ENCODE measurements around the gene CABLES1. TPM values are rescaled to one million over a fixed set of nuclear protein-coding genes. Genes with fewer than 3 reads are reported as not detected.

CABLES1 gene
- polyA plus RNA-seq, 3 donors = 0.09 to 0.15 TPM; not detected in 1

GRCh38 chr18:23155537-23155936, 20.3 kb downstream of the CABLES1 start:
- Mint-ChIP-seq H3K4me1 (no peaks in the 10 kb centered on the region), H3K9me3 (peaks cover 0 to 1% (median 0%) of the 10 kb centered on the region in 7 donors), H3K4me3 (no peak overlapping the region), H3K27me3 (ENCODE audit: low read depth in 3 of 3) (peaks cover 0 to 5% (median 4%) of the 10 kb centered on the region in 3 donors), H3K36me3 (no peaks in the 10 kb centered on the region), H3K27ac (peak overlapping the region in 1 of 7 donors; percentile 5)
- H3K27ac ChIP-seq (ENCODE audit: low read depth in 1 of 2, low read length in 2 of 2) = no peak overlapping the region
- no peaks in the 10 kb centered on the region for H3K9me3 ChIP-seq (replicated peaks in 1 of 2; ENCODE audit: control insufficient read depth in 1 of 2, insufficient read depth in 1 of 2, low read length in 2 of 2)
- H4K20me1 ChIP-seq (ENCODE audit: insufficient read depth, low read length) = no peaks in the 10 kb centered on the region
- DNase-seq = no peak
- H3K4me3 ChIP-seq (replicated peaks in 1 of 3; ENCODE audit: low read depth in 2 of 3, low read length in 3 of 3) = no peak overlapping the region
- no peaks in the 10 kb centered on the region for H3K27me3 ChIP-seq (ENCODE audit: control insufficient read depth in 2 of 2, insufficient read depth in 2 of 2, low read length in 2 of 2)
- H3K36me3 ChIP-seq (replicated peaks in 1 of 2; ENCODE audit: control insufficient read depth in 1 of 2, insufficient read depth in 2 of 2, low read length in 2 of 2) = no peaks in the 10 kb centered on the region
- intact Hi-C loops (cut with micrococcal nuclease) = loop anchor here in 1 of 2 donors (10.0 kb wide), 1 partner anchor 179 kb away; no protein-coding TSS in a partner anchor
- no peak overlapping the region for H3K4me2 ChIP-seq (replicated peaks; ENCODE audit: extremely low read depth, low read length, poor library complexity, severe bottlenecking)
- no peaks in the 10 kb centered on the region for H3K79me2 ChIP-seq (ENCODE audit: insufficient read depth, low read length)
- no peak overlapping the region for H3K9ac ChIP-seq (ENCODE audit: insufficient read depth, low read length, poor library complexity, severe bottlenecking)
- no peak overlapping the region for H2AFZ ChIP-seq (ENCODE audit: insufficient read depth, low read depth, low read length, poor library complexity, severe bottlenecking)
- 92% methylated on average over 2 of the region's 5 CpGs for WGBS (ENCODE audit: insufficient coverage)
- H3K4me1 ChIP-seq (ENCODE audit: control insufficient read depth in 1 of 2, insufficient read depth in 2 of 2, low read length in 2 of 2) = no peaks in the 10 kb centered on the region
- TF ChIP-seq, protein P1, sequence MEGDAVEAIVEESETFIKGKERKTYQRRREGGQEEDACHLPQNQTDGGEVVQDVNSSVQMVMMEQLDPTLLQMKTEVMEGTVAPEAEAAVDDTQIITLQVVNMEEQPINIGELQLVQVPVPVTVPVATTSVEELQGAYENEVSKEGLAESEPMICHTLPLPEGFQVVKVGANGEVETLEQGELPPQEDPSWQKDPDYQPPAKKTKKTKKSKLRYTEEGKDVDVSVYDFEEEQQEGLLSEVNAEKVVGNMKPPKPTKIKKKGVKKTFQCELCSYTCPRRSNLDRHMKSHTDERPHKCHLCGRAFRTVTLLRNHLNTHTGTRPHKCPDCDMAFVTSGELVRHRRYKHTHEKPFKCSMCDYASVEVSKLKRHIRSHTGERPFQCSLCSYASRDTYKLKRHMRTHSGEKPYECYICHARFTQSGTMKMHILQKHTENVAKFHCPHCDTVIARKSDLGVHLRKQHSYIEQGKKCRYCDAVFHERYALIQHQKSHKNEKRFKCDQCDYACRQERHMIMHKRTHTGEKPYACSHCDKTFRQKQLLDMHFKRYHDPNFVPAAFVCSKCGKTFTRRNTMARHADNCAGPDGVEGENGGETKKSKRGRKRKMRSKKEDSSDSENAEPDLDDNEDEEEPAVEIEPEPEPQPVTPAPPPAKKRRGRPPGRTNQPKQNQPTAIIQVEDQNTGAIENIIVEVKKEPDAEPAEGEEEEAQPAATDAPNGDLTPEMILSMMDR (IDR thresholded peaks at IDR 0.05) = no peak

- TF ChIP-seq, protein P1 (IDR thresholded peaks at IDR 0.05) = no peak
- H3K27me3 Mint-ChIP-seq (ENCODE audit: low read depth in 3 of 3) = peaks cover 0 to 5% (median 2%) of the 10 kb centered on the region in 3 donors
- Histone ChIP-seq H3K27ac (ENCODE audit: low read depth in 1 of 2, low read length in 2 of 2) (no peak overlapping the region), H3K4me1 (ENCODE audit: control insufficient read depth in 1 of 2, insufficient read depth in 2 of 2, low read length in 2 of 2) (no peaks in the 10 kb centered on the region), H3K79me2 (ENCODE audit: insufficient read depth, low read length) (no peaks in the 10 kb centered on the region), H3K27me3 (ENCODE audit: control insufficient read depth in 2 of 2, insufficient read depth in 2 of 2, low read length in 2 of 2) (no peaks in the 10 kb centered on the region), H4K20me1 (ENCODE audit: insufficient read depth, low read length) (no peaks in the 10 kb centered on the region), H2AFZ (ENCODE audit: insufficient read depth, low read depth, low read length, poor library complexity, severe bottlenecking) (no peak overlapping the region), H3K9me3 (replicated peaks in 1 of 2; ENCODE audit: control insufficient read depth in 1 of 2, insufficient read depth in 1 of 2, low read length in 2 of 2) (no peaks in the 10 kb centered on the region), H3K36me3 (replicated peaks in 1 of 2; ENCODE audit: control insufficient read depth in 1 of 2, insufficient read depth in 2 of 2, low read length in 2 of 2) (no peaks in the 10 kb centered on the region), H3K9ac (ENCODE audit: insufficient read depth, low read length, poor library complexity, severe bottlenecking) (no peak overlapping the region), H3K4me2 (replicated peaks; ENCODE audit: extremely low read depth, low read length, poor library complexity, severe bottlenecking) (no peak overlapping the region), H3K4me3 (replicated peaks in 1 of 3; ENCODE audit: low read depth in 2 of 3, low read length in 3 of 3) (no peak overlapping the region)
- H3K9me3 Mint-ChIP-seq = peaks cover 0 to under 1% (median 0%) of the 10 kb centered on the region in 7 donors
- no peak for DNase-seq
- no peak overlapping the region for H3K4me3 Mint-ChIP-seq
- intact Hi-C loops (cut with micrococcal nuclease) = loop anchor here in 1 of 2 donors (10.0 kb wide), 1 partner anchor 179 kb away; no protein-coding TSS in a partner anchor
- H3K36me3 Mint-ChIP-seq = no peaks in the 10 kb centered on the region
- H3K4me1 Mint-ChIP-seq = no peaks in the 10 kb centered on the region
- 90% methylated on average over 3 of the region's 7 CpGs for WGBS (ENCODE audit: insufficient coverage)
- H3K27ac Mint-ChIP-seq = no peak overlapping the region
These were observed 20.8 kb downstream of the CABLES1 start for GRCh38 chr18:23156134-23156533.
